B cell (primary cell): ENCODE data around the gene PRKCZ. TPM values are rescaled to one million over a fixed set of nuclear protein-coding genes. Genes with fewer than 3 reads are reported as not detected.
A peak's percentile ranks its signal among the peaks of the same experiment; 100 is the strongest.
"Not testable (repeated sequence)": the region's sequence is repeated elsewhere in the genome, so short reads cannot be mapped to it uniquely, and the experiment has no call there.

Source experiments
- ATAC-seq: fragments of 200-7000 bp; cut with Tn5 transposase; one replicate; pipeline ENCODE4 v1.10.0; 2021; ENCODE audit warnings: low read depth, mild to moderate bottlenecking, moderate number of reproducible peaks, moderate library complexity
- CTCF ChIA-PET: fragments of 350-600 bp; sonication (Branson Sonifier 250); formaldehyde crosslinking; loops from one replicate; lab custom pipeline; 2021; ENCODE audit warnings: antibody characterized with exemption, inconsistent platforms; lab: Charles Lee
- POLR2A ChIA-PET: fragments of 350-600 bp; sonication (Branson Sonifier 250); formaldehyde crosslinking; loops from one replicate; lab custom pipeline; 2021; ENCODE audit warnings: antibody characterized with exemption; lab: Charles Lee
- DNase-seq: peaks from one replicate; pipeline ENCODE4 v3.0.0; 2013
- H2AFZ ChIP-seq: 2 replicates; pipeline ENCODE4 v1.6.1; 2012; ENCODE audit warnings: mild to moderate bottlenecking, low read depth, low read length; ENCODE audit not compliant: insufficient read depth, poor library complexity, severe bottlenecking
- H3K27ac ChIP-seq, 2 donors: 1 replicate in 1 of 2; 2 replicates in 1 of 2; pipeline ENCODE4 v1.5.1; 2012 to 2013; ENCODE audit warnings: low read length in 2 of 2, mild to moderate bottlenecking in 2 of 2, moderate library complexity in 1 of 2
- H3K27me3 ChIP-seq, 4 experiments: fragments of 200-600 bp in 1 of 4; sonication (generic) in 1 of 4; replicated peaks in 1 of 4; 1 replicate in 2 of 4; 2 replicates in 2 of 4; pipeline versions ENCODE4 v1.6.1 to v1.7.0; 2013 to 2016; ENCODE audit warnings: low read length in 3 of 4, mild to moderate bottlenecking in 2 of 4, mixed read lengths in 1 of 4, moderate library complexity in 1 of 4; ENCODE audit not compliant: insufficient read depth in 4 of 4, control insufficient read depth in 3 of 4; ENCODE audit errors: control extremely low read depth in 1 of 4
- H3K36me3 ChIP-seq, 2 experiments: replicated peaks in 1 of 2; 1 replicate in 1 of 2; 2 replicates in 1 of 2; pipeline versions ENCODE4 v1.6.1 to v1.7.1; 2013; ENCODE audit warnings: low read length in 1 of 2; ENCODE audit not compliant: insufficient read depth in 2 of 2, control insufficient read depth in 1 of 2; ENCODE audit errors: control extremely low read depth in 1 of 2, extremely low read depth in 1 of 2
- H3K4me1 ChIP-seq, 2 donors: fragments of 200-600 bp in 1 of 2; sonication (generic) in 1 of 2; 1 replicate in 1 of 2; 2 replicates in 1 of 2; pipeline versions ENCODE4 v1.5.1 to v1.6.1; 2013 to 2017; ENCODE audit warnings: low read length in 2 of 2; ENCODE audit not compliant: control insufficient read depth in 2 of 2, insufficient read depth in 2 of 2
- H3K4me2 ChIP-seq: replicated peaks from 2 replicates; pipeline ENCODE3; 2012; ENCODE audit warnings: mild to moderate bottlenecking, low read depth, low read length; ENCODE audit not compliant: poor library complexity, severe bottlenecking
- H3K4me3 ChIP-seq, 5 experiments: fragments of 200-600 bp in 1 of 5; sonication (generic) in 1 of 5; 1 replicate in 3 of 5; 2 replicates in 2 of 5; pipeline versions ENCODE4 v1.5.1 to v1.7.0; 2011 to 2016; ENCODE audit warnings: low read length in 4 of 5, mild to moderate bottlenecking in 4 of 5, low read depth in 2 of 5, control low read depth in 1 of 5, moderate library complexity in 1 of 5; ENCODE audit not compliant: insufficient read depth in 1 of 5; ENCODE audit errors: control extremely low read depth in 1 of 5, extremely low read depth in 1 of 5
- H3K79me2 ChIP-seq: fragments of 200-600 bp; sonication (generic); one replicate; pipeline ENCODE4 v1.6.0; 2016; ENCODE audit warnings: low read length; ENCODE audit not compliant: control insufficient read depth, insufficient read depth
- H3K9ac ChIP-seq: fragments of 200-600 bp; sonication (generic); 2 replicates; pipeline ENCODE4 v1.6.1; 2017; ENCODE audit warnings: mild to moderate bottlenecking, low read length, moderate library complexity
- H3K9me3 ChIP-seq, 3 donors: one replicate each; pipeline versions ENCODE4 v1.6.1 to v1.7.1; 2013; ENCODE audit warnings: low read length in 2 of 3; ENCODE audit not compliant: control insufficient read depth in 2 of 3, insufficient read depth in 1 of 3; ENCODE audit errors: control extremely low read depth in 1 of 3
- H4K20me1 ChIP-seq: 2 replicates; pipeline ENCODE4 v1.6.0; 2012; ENCODE audit warnings: mild to moderate bottlenecking, low read length; ENCODE audit not compliant: insufficient read depth, control insufficient read depth, poor library complexity, severe bottlenecking
- H3K27ac Mint-ChIP-seq: one replicate; pipeline ENCODE4 v1.8.0; 2021; ENCODE audit warnings: mixed read lengths
- H3K27me3 Mint-ChIP-seq: one replicate; pipeline ENCODE4 v1.8.0; 2021; ENCODE audit warnings: mixed read lengths
- H3K4me1 Mint-ChIP-seq: one replicate; pipeline ENCODE4 v1.8.0; 2021; ENCODE audit warnings: mixed read lengths
- H3K4me3 Mint-ChIP-seq: one replicate; pipeline ENCODE4 v1.8.0; 2021; ENCODE audit warnings: mixed read lengths
- H3K9me3 Mint-ChIP-seq: one replicate; pipeline ENCODE4 v1.8.0; 2022; ENCODE audit warnings: mixed read lengths; ENCODE audit not compliant: insufficient read depth
- EZH2 ChIP-seq: IDR thresholded peaks from 2 replicates; pipeline ENCODE4 v1.6.1; 2012; ENCODE audit warnings: borderline replicate concordance, low read depth, mild to moderate bottlenecking, moderate library complexity, low read length; ENCODE audit not compliant: insufficient read depth, poor library complexity, severe bottlenecking
- WGBS: methylation state at CpG from one replicate; pipeline ENCODE4 v1.1.5; 2013; ENCODE audit warnings: missing lambda C conversion rate; ENCODE audit not compliant: insufficient coverage; 5-methylcytosine and 5-hydroxymethylcytosine counted together
- intact Hi-C: fragments of 100-400 bp; cut with micrococcal nuclease; formaldehyde crosslinking; loops from one replicate; pipeline ENCODE4 v1.10.0; 2022
- polyA plus RNA-seq: library from polyadenylated mRNA; depleted of rRNA; stranded (reverse); fragments of >200 nt; gene quantifications from 2 replicates; pipeline ENCODE4 v1.2.3, GENCODE V29; 2012
- total RNA-seq, 2 donors: library from RNA; stranded (reverse); fragments of 120-200 nt in 1 of 2; gene quantifications; 1 replicate in 1 of 2; 2 replicates in 1 of 2; pipeline versions ENCODE4 v1.2.3 to v1.2.4, GENCODE V29; 2013 to 2022
- TF ChIP-seq, protein P1 (sequence below): fragments of 200-600 bp; IDR thresholded peaks from one replicate; pipeline ENCODE4 v1.8.0; 2022; ENCODE audit warnings: antibody characterized with exemption, mild to moderate bottlenecking

PRKCZ gene
- total and polyA plus RNA-seq, 2 donors (not counting 1 experiment from before 2014, with no cell fraction given) = 17.9 to 53.2 TPM

GRCh38 chr1:2147869-2148268 is 97.7 kb downstream of the PRKCZ start:
- H3K36me3 ChIP-seq, H4K20me1 ChIP-seq, intact Hi-C loops, H2AFZ ChIP-seq, H3K9me3 ChIP-seq, H3K9me3 Mint-ChIP-seq, POLR2A ChIA-PET, DNase-seq, H3K4me2 ChIP-seq, H3K27ac ChIP-seq, H3K79me2 ChIP-seq, H3K4me3 Mint-ChIP-seq, H3K27me3 ChIP-seq, H3K27ac Mint-ChIP-seq, H3K9ac ChIP-seq, H3K27me3 Mint-ChIP-seq, H3K4me3 ChIP-seq, CTCF ChIA-PET, ATAC-seq, H3K4me1 Mint-ChIP-seq: not testable (repeated sequence)
- H3K4me1 ChIP-seq = peaks cover 8 to 11% of the 10 kb centered on the region in 2 donors
- WGBS = 90% methylated on average over 2 of the region's 5 CpGs

DNA sequence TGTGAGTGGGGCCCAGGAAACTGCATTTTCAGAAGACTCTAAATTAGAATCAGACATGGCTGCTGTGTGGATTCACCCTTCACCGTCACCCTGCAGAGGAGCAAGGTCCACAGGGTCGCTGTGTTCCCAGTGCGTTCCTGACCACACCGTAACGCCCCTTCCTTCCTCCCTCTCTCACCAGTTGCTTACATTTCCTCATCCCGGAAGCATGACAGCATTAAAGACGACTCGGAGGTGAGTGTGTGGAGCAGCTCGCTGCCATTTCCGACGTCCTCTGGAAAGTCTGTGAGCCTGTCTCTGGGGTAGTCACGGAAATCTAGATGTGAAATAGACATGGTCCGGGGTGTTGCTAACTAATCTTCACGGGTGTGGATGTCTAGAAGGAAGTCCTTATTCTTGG is 98.5 kb downstream of the PRKCZ start:
- peak; percentile 33 for ATAC-seq
- no peak for DNase-seq
- no peaks in the 10 kb centered on the region for H4K20me1 ChIP-seq
- no peaks in the 10 kb centered on the region for H3K27me3 ChIP-seq
- no peak overlapping the region for H3K4me3 ChIP-seq
- Mint-ChIP-seq H3K27ac (no peak overlapping the region), H3K4me3 (no peak overlapping the region), H3K27me3 (no peaks in the 10 kb centered on the region), H3K9me3 (no peaks in the 10 kb centered on the region), H3K4me1 (no peaks in the 10 kb centered on the region)
- WGBS = 52% methylated on average over 13 of the region's 14 CpGs
- ChIA-PET POLR2A (no interaction called here), CTCF (no interaction called here)
- H3K9me3 ChIP-seq = no peaks in the 10 kb centered on the region
- no peaks in the 10 kb centered on the region for H3K79me2 ChIP-seq
- H3K36me3 ChIP-seq = peaks cover 0 to 8% of the 10 kb centered on the region in 2 experiments
- no peak overlapping the region for H2AFZ ChIP-seq
- no peak for TF ChIP-seq EZH2
- TF ChIP-seq, protein P1, sequence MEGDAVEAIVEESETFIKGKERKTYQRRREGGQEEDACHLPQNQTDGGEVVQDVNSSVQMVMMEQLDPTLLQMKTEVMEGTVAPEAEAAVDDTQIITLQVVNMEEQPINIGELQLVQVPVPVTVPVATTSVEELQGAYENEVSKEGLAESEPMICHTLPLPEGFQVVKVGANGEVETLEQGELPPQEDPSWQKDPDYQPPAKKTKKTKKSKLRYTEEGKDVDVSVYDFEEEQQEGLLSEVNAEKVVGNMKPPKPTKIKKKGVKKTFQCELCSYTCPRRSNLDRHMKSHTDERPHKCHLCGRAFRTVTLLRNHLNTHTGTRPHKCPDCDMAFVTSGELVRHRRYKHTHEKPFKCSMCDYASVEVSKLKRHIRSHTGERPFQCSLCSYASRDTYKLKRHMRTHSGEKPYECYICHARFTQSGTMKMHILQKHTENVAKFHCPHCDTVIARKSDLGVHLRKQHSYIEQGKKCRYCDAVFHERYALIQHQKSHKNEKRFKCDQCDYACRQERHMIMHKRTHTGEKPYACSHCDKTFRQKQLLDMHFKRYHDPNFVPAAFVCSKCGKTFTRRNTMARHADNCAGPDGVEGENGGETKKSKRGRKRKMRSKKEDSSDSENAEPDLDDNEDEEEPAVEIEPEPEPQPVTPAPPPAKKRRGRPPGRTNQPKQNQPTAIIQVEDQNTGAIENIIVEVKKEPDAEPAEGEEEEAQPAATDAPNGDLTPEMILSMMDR = no peak
- no peak overlapping the region for H3K9ac ChIP-seq
- no peak overlapping the region for H3K27ac ChIP-seq
- intact Hi-C loops = no loop called here
- peak overlapping the region; percentile 26 for H3K4me2 ChIP-seq
- H3K4me1 ChIP-seq = peaks cover 8 to 11% of the 10 kb centered on the region in 2 donors
